Right lobe of liver (tissue), 4 donors: ENCODE results near the gene TRIL.
A peak's percentile ranks its signal among the peaks of the same experiment; 100 is the strongest.

ENCODE experiments used
- POLR2A ChIP-seq: fragments of 450-650 bp; IDR thresholded peaks from one replicate; pipeline ENCODE4 v1.6.1; 2017; ENCODE audit warnings: antibody characterized with exemption, mild to moderate bottlenecking
- TF ChIP-seq, protein P1 (sequence below), 4 donors: fragments of 200-600 bp in 3 of 4; fragments of 450-650 bp in 1 of 4; IDR thresholded peaks; one replicate each; pipeline versions ENCODE4 v1.5.1 to v1.8.0; 2016 to 2022; ENCODE audit warnings: antibody characterized with exemption in 4 of 4, mild to moderate bottlenecking in 2 of 4
- donor health status: DM: no; HTN: no; CAD: no.
- donor health status: DM: no; HTN: no; CAD: no.
- donor health status: DM: no; HTN: yes; CAD: no.

DNA sequence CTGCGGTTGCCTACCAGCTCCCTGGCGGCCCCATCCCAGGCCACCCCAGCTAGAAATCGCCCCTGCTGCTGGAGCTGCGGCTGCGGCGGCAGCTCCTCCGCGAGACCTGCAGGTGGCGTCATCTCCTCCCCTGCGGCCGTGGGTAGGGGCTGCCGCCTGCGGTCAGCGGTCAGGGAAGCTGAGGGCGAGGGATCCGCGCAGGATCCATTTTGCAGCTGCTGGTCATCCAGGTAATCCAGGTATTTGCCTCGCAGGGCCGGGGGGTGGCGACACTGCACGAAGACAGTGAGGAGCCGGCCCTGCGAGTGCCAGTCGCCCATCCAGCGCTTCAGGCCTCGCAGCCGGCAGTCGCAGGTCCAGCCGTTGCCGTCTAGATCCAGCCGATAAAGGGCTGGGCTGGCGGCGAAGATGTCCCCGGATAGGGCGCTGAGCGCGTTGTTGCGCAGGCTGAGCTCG is 1.5 kb downstream of the TRIL start:
- no peak for TF ChIP-seq POLR2A
- TF ChIP-seq, protein P1, sequence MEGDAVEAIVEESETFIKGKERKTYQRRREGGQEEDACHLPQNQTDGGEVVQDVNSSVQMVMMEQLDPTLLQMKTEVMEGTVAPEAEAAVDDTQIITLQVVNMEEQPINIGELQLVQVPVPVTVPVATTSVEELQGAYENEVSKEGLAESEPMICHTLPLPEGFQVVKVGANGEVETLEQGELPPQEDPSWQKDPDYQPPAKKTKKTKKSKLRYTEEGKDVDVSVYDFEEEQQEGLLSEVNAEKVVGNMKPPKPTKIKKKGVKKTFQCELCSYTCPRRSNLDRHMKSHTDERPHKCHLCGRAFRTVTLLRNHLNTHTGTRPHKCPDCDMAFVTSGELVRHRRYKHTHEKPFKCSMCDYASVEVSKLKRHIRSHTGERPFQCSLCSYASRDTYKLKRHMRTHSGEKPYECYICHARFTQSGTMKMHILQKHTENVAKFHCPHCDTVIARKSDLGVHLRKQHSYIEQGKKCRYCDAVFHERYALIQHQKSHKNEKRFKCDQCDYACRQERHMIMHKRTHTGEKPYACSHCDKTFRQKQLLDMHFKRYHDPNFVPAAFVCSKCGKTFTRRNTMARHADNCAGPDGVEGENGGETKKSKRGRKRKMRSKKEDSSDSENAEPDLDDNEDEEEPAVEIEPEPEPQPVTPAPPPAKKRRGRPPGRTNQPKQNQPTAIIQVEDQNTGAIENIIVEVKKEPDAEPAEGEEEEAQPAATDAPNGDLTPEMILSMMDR (IDR thresholded peaks at IDR 0.05): peak; percentile 34 to 60 (median 38)
